Measurements from ENCODE around the gene TMUB2.
"Not testable (repeated sequence)": the region's sequence is repeated elsewhere in the genome, so short reads cannot be mapped to it uniquely, and the experiment has no call there.

The TMUB2 gene

GRCh38 chr17:44144966-44145739 lies 41.6 kb upstream of the TMUB2 start:
- no peak for TF ChIP-seq CTCF (IDR thresholded peaks at IDR 0.05; ENCODE audit: insufficient read depth, low read length, poor library complexity, severe bottlenecking)
- TF ChIP-seq EZH2phosphoT487 (conservative IDR thresholded peaks at IDR 0.05; ENCODE audit: low read length) = no peak
- Histone ChIP-seq H3K27ac (ENCODE audit: low read depth, low read length) (no peak overlapping the region), H3K4me2 (ENCODE audit: low read depth, low read length, poor library complexity, severe bottlenecking) (no peak overlapping the region), H2AFZ (ENCODE audit: low read depth, low read length, severe bottlenecking) (no peak overlapping the region), H3K4me3 (ENCODE audit: insufficient read depth, low read length, poor library complexity, severe bottlenecking) (no peak overlapping the region), H3K9me2 (replicated peaks; ENCODE audit: insufficient read depth, low read length) (no peaks in the 10 kb centered on the region), H3K9ac (ENCODE audit: low read length) (no peak overlapping the region), H3F3A (ENCODE audit: insufficient read depth) (no peaks in the 10 kb centered on the region), H4K20me1 (ENCODE audit: low read depth, low read length) (no peaks in the 10 kb centered on the region), H3K36me3 (ENCODE audit: low read length) (no peaks in the 10 kb centered on the region), H3K79me2 (ENCODE audit: insufficient read depth, low read length) (peaks cover 16% of the 10 kb centered on the region; the same call in 1 of the 2 replicates), H3K9me3 (ENCODE audit: insufficient read depth, low read length) (no peaks in the 10 kb centered on the region), H3K27me3 (ENCODE audit: low read length) (no peaks in the 10 kb centered on the region)

- Histone ChIP-seq H3K4me2 (ENCODE audit: low read depth, low read length, poor library complexity, severe bottlenecking) (no peak overlapping the region), H3K79me2 (ENCODE audit: insufficient read depth, low read length) (peaks cover 26% of the 10 kb centered on the region; the same call in 1 of the 2 replicates), H3K9me3 (ENCODE audit: insufficient read depth, low read length) (no peaks in the 10 kb centered on the region)
Measured at GRCh38 chr17:44146375-44147346, 40.1 kb upstream of the TMUB2 start.

GRCh38 chr17:44147812-44148211 lies 39.0 kb upstream of the TMUB2 start:
- Histone ChIP-seq H3K4me2 (ENCODE audit: low read depth, low read length, poor library complexity, severe bottlenecking) (no peak overlapping the region), H3K4me3 (ENCODE audit: insufficient read depth, low read length, poor library complexity, severe bottlenecking) (no peak overlapping the region), H3K36me3 (ENCODE audit: low read length) (no peaks in the 10 kb centered on the region), H2AFZ (ENCODE audit: low read depth, low read length, severe bottlenecking) (no peak overlapping the region), H3K27me3 (ENCODE audit: low read length) (no peaks in the 10 kb centered on the region), H4K20me1 (ENCODE audit: low read depth, low read length) (no peaks in the 10 kb centered on the region), H3F3A (ENCODE audit: insufficient read depth) (no peaks in the 10 kb centered on the region), H3K27ac (ENCODE audit: low read depth, low read length) (no peak overlapping the region), H3K9me3 (ENCODE audit: insufficient read depth, low read length) (no peaks in the 10 kb centered on the region), H3K9ac (ENCODE audit: low read length) (no peak overlapping the region), H3K79me2 (ENCODE audit: insufficient read depth, low read length) (peaks cover 17% of the 10 kb centered on the region; the same call in 1 of the 2 replicates), H3K9me2 (replicated peaks; ENCODE audit: insufficient read depth, low read length) (no peaks in the 10 kb centered on the region)
- TF ChIP-seq EZH2phosphoT487 (conservative IDR thresholded peaks at IDR 0.05; ENCODE audit: low read length) (no peak), CTCF (IDR thresholded peaks at IDR 0.05; ENCODE audit: insufficient read depth, low read length, poor library complexity, severe bottlenecking) (no peak)

More at GRCh38 chr17:44146375-44147346, 40.1 kb upstream of the TMUB2 start:
- Histone ChIP-seq H2AFZ (ENCODE audit: low read depth, low read length, severe bottlenecking) (no peak overlapping the region), H3K9ac (ENCODE audit: low read length) (no peak overlapping the region), H4K20me1 (ENCODE audit: low read depth, low read length) (no peaks in the 10 kb centered on the region), H3F3A (ENCODE audit: insufficient read depth) (no peaks in the 10 kb centered on the region), H3K36me3 (ENCODE audit: low read length) (no peaks in the 10 kb centered on the region), H3K9me2 (replicated peaks; ENCODE audit: insufficient read depth, low read length) (no peaks in the 10 kb centered on the region), H3K27ac (ENCODE audit: low read depth, low read length) (no peak overlapping the region), H3K4me3 (ENCODE audit: insufficient read depth, low read length, poor library complexity, severe bottlenecking) (no peak overlapping the region), H3K27me3 (ENCODE audit: low read length) (no peaks in the 10 kb centered on the region)
- TF ChIP-seq EZH2phosphoT487 (conservative IDR thresholded peaks at IDR 0.05; ENCODE audit: low read length) (no peak), CTCF (IDR thresholded peaks at IDR 0.05; ENCODE audit: insufficient read depth, low read length, poor library complexity, severe bottlenecking) (no peak)

GRCh38 chr17:44149066-44149465 lies 37.7 kb upstream of the TMUB2 start:
- not testable (repeated sequence) for H3K27ac ChIP-seq (ENCODE audit: low read depth, low read length); H3K36me3 ChIP-seq (ENCODE audit: low read length); H3K9me3 ChIP-seq (ENCODE audit: insufficient read depth, low read length); H3K4me3 ChIP-seq (ENCODE audit: insufficient read depth, low read length, poor library complexity, severe bottlenecking); H3K79me2 ChIP-seq (ENCODE audit: insufficient read depth, low read length); H3K9ac ChIP-seq (ENCODE audit: low read length); H3K4me2 ChIP-seq (ENCODE audit: low read depth, low read length, poor library complexity, severe bottlenecking); H3F3A ChIP-seq (ENCODE audit: insufficient read depth); H3K27me3 ChIP-seq (ENCODE audit: low read length); H3K9me2 ChIP-seq (replicated peaks; ENCODE audit: insufficient read depth, low read length); H4K20me1 ChIP-seq (ENCODE audit: low read depth, low read length); H2AFZ ChIP-seq (ENCODE audit: low read depth, low read length, severe bottlenecking)

Data from SU-DHL-6 (cell line).